HG03558 (cell line): Measurements from ENCODE around the gene SAE1.
A peak's percentile ranks its signal among the peaks of the same experiment; 100 is the strongest.

Experiments used
- ATAC-seq: cut with Tn5 transposase; IDR thresholded peaks from one replicate; pipeline ENCODE4 v1.9.1; 2021; ENCODE audit warnings: moderate number of reproducible peaks; ENCODE audit not compliant: unreplicated experiment; ENCODE audit errors: extremely low read depth

The SAE1 gene

DNA sequence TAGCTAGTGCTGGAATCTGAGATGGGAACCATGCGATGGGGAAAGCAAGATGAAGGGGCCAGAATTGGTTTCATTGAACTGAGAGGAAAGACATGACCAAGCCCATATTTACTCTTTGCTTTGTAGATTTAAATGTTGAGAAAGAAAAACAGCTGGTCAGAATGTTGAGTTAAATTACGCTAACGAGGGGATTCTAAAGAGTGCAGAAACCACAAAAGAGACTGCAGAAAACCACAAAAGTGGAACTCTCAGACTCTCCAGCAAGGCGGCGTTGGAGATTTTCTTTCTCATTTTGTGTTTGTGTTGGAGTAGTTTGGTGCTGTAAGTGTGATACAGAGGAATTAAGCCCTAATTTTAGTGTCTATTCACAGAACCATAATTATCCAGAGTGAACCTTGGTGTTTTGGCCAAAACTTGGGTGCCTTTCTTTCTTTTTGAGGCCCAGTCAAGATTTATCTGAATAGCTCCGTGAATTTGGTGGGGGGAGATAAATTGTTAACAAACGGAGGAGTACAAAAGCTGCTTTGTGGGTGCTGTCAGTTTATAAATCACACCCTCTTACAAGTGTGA is 26.3 kb downstream of the SAE1 start:
- ATAC-seq, result no peak

GRCh38 chr19:47157431-47158321 is 27.0 kb downstream of the SAE1 start:
- ATAC-seq, result no peak

- ATAC-seq, result no peak
Observed at GRCh38 chr19:47158367-47158791, 27.7 kb downstream of the SAE1 start.

DNA sequence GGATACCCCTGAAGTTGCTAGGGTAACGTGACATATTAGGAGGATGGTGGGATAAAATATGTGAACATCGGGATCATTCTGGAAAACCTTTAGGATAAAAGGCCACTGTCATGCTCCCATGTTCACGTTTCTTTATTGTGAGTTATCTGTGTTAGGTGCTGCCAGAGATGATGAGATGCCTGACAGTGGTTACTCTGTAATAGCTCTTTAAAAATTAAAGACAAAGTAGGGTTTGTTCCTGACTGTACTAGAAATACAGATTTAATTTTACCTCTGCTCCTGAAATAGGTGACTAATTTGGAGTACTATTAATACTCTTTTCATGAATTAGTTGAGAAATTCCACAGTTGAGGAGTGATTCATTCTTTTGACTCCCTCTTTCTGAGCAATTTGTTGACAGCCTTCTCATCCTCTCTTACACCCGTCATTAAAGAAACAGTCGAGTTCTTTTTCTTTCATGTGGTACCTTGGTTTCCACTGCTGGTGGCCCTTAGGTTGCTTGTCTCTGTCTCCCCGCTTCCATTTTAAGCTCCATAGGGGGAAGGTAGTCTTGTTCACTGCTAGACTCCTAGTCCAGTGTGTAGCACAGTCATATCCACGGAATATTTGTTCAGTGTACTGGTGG is 28.4 kb downstream of the SAE1 start:
- no peak for ATAC-seq

DNA sequence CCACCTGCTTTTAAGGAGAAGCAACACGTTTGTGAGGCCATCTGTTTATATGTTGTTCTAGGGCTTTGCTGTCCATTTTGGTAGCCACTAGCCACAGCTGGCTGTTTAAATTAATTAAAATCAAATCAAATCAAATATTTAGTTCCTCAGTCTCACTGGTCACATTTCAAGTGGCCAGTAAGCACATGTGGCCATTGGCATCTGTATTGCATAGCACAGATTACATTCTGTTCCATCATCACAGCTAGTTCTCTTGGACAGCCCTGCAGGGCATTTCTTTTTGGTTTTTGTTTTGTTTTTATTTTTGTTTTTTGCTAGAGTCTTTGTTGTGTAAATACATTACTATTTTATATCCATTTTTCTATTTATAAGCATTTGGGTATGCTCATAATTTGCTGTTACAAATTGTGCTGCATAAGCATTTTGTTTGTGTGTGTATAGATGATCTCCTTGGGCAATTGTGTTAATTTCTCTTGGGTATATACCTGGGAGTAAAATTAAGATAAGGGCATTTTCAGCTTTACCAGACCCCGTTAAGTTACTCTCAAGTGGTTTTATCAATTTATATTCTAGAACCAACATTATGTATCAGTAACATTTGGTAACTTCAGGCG is 31.3 kb downstream of the SAE1 start:
- ATAC-seq, result no peak

DNA sequence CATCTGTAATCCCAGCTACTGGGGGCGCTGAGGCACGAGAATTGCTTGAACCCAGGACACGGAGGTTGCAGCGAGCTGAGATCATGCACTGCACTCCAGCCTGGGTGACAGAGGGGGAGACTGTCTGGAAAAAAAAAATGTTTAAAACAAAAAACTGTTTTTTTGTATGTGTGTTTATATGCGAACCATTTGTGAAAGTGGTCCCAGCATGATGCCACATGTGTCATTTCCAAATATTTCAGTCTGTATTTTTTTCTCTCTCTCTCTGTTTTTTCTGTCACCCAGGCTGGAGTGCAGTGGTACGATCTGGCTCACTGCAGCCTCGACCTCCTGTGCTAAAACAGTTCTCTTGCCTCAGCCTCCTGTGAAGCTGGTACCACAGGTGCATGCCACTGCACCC is 37.4 kb downstream of the SAE1 start:
- ATAC-seq, result no peak

DNA sequence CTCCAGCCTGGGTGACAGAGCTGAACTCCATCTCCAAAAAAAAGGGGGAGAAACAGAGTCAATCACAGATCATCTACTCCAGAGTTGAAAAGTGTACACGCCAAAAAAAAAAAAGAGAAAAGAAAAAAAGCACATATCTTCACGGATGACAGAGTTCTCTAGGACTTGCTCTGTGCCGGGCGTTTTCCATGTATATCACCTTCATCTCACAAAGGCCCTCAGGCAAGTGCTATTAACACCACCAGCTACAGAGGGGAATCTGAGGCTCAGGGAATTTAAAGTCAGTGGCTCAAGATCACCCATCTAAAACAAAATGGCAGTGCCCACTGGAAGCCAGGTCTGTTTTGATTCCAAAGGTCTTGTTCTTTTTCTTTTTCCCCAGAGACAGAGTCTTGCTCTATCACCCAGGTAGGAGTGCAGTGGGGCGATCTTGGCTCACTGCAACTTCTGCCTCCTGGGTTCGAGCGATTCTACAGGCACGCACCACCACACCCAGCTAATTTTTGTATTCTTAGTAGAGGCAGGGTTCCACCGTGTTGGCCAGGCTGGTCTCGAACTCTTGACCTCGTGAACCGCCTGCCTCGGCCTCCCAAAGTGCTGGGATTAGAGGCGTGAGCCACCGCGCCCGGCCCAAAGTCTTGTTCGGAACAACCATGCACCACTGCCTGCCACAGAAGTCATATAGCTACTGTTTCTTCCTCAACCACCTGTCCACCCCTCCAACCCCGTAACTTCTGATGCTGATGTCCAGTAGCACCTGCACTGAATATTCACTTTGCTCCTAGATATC is 42.2 kb downstream of the SAE1 start:
- no peak for ATAC-seq

- ATAC-seq, result no peak
Observed at GRCh38 chr19:47176071-47176626, 45.5 kb downstream of the SAE1 start.

DNA sequence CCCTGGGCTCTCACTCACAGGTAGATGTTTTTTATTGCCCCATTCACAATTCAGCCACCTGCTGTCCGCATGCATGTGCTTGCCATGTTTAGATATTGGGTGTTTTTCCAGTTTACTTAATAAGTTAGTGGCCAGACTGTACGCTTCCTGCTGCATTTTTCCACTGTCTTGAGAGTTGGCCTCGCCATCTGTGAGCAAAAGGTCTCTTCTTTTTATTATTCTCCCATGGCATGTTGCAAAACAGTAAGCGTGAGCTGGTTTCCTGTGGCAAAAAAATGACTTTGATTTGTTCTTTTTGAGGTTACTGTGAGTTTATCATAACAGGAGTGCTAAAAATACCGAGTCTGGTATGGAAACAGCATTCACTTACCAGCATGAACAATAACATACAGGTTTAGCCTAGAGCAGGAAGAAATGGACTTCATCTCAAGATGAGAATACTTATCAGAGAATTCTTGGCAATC is 46.0 kb downstream of the SAE1 start:
- no peak for ATAC-seq

- no peak for ATAC-seq
Observed at GRCh38 chr19:47179653-47180310, 49.1 kb downstream of the SAE1 start.

- ATAC-seq, result no peak
Observed at GRCh38 chr19:47183601-47184000, 53.0 kb downstream of the SAE1 start.

- peak; percentile 82 for ATAC-seq
Observed at GRCh38 chr19:47186446-47187334, 56.1 kb downstream of the SAE1 start.

DNA sequence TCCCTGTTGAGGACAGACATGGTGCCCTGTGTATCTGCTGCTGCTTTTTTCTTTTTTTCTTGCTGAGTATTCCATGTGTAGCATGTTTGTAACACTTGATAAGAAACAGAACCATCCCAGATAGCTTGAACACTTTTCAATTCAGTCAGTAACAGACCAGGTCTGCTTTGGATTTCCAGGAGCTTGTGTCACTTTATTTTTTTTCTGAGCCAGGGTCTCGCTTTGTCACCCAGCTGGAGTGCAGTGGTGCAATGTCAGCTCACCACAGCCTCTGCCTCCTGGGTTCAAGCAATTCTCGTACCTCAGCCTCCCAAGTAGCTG is 56.7 kb downstream of the SAE1 start:
- ATAC-seq, result no peak

GRCh38 chr19:47187797-47188196 is 57.2 kb downstream of the SAE1 start:
- no peak for ATAC-seq

GRCh38 chr19:47188507-47189033 is 57.9 kb downstream of the SAE1 start:
- ATAC-seq, result no peak

DNA sequence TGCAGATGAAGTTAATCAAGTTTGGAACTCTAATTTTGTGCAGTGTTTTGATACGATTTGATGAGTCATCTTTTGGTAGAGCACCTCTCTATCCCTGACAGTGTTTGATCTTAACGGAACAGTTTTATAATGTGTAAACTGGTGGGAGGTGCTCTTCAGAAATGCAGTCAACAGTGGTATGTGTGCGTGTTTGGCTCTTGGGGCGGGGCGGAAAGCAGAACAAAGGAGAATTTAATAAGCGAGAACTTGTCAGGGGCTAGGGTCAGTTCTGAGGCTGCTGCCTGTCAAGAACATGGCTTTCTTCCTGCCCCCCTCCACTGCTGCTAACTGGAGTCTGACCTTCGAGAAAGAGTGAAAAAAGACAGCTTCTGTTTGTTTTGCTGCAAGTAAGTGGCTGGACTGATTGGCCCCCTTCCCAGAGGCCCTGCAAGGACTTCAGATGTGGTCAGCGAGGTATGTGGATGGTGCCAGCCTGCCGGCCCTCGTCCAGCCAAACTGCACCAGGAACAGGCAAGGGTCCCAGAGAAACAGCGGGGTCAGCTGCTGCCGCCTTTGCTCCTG is 59.6 kb downstream of the SAE1 start:
- no peak for ATAC-seq

GRCh38 chr19:47195434-47195833 is 64.8 kb downstream of the SAE1 start:
- ATAC-seq, result no peak

- ATAC-seq, result no peak
Observed at GRCh38 chr19:47197141-47197540, 66.5 kb downstream of the SAE1 start.
